ENCODE data around the gene SLC51A.

GRCh38 chr3:196237203-196237602, 20.9 kb downstream of the SLC51A start:
- TF ChIP-seq TAF1 (IDR thresholded peaks at IDR 0.05; ENCODE audit: low read depth, low read length) (no peak), POLR2A (IDR thresholded peaks at IDR 0.05; ENCODE audit: control extremely low read depth in 1 of 2, low read depth in 2 of 2, low read length in 2 of 2) (no peak), HDAC2 (IDR thresholded peaks at IDR 0.05; ENCODE audit: borderline replicate concordance in 1 of 2, low read depth in 2 of 2, low read length in 2 of 2) (no peak), JUND (IDR thresholded peaks at IDR 0.05; ENCODE audit: low read length) (no peak), RXRA (IDR thresholded peaks at IDR 0.05; ENCODE audit: insufficient read depth, low read depth, low read length) (no peak)
